K562 (cell line): ENCODE results near the gene CCNC. TPM values are rescaled to one million over a fixed set of nuclear protein-coding genes. Genes with fewer than 3 reads are reported as not detected.

Experiments used
- CHD4 ChIP-seq: fragments of 200-600 bp; sonication (generic); IDR thresholded peaks from 3 replicates; pipeline ENCODE4 v1.6.1; 2012; ENCODE audit warnings: low read depth, mild to moderate bottlenecking, mixed read lengths, low read length, inconsistent platforms; ENCODE audit not compliant: insufficient read depth, insufficient replicate concordance, poor library complexity, severe bottlenecking
- ELF1 ChIP-seq: fragments of 200-800 bp; sonication (Bioruptor generic); IDR thresholded peaks from 2 replicates; pipeline ENCODE4 v1.6.1; 2016; ENCODE audit warnings: missing genetic modification characterization, missing compliant biosample characterization
- FOXA3 ChIP-seq, 2 experiments: fragments of 450-650 bp in 1 of 2; sonication (generic) in 1 of 2; formaldehyde crosslinking; IDR thresholded peaks in 1 of 2; conservative IDR thresholded peaks in 1 of 2; 2 replicates each; pipeline versions ENCODE4 v1.4.0 to v1.8.0; 2020 to 2022; ENCODE audit warnings: mild to moderate bottlenecking in 2 of 2, missing genetic modification reagents in 1 of 2
- GABPA ChIP-seq: fragments of 200-800 bp; sonication (Bioruptor generic); conservative IDR thresholded peaks from 2 replicates; pipeline ENCODE4 v1.6.1; 2016; ENCODE audit warnings: low read depth, missing genetic modification characterization, missing compliant biosample characterization
- GTF2E2 ChIP-seq: fragments of 200-800 bp; sonication (Bioruptor generic); IDR thresholded peaks from 2 replicates; pipeline ENCODE4 v1.6.1; 2016; ENCODE audit warnings: missing genetic modification characterization, missing compliant biosample characterization
- NBN ChIP-seq: fragments of 450-650 bp; IDR thresholded peaks from 2 replicates; pipeline ENCODE4 v1.6.1; 2016; ENCODE audit warnings: low read depth, mild to moderate bottlenecking
- NR2C1 ChIP-seq, 2 experiments: fragments of 450-650 bp; IDR thresholded peaks; 2 replicates each; pipeline ENCODE4 v1.6.1; 2017; ENCODE audit warnings: mild to moderate bottlenecking in 2 of 2, antibody characterized with exemption in 1 of 2, inconsistent platforms in 1 of 2, missing compliant biosample characterization in 1 of 2, missing genetic modification characterization in 1 of 2
- POLR2H ChIP-seq: IDR thresholded peaks from 2 replicates; pipeline ENCODE4 v1.6.1; 2016; ENCODE audit warnings: missing genetic modification characterization, low read depth, mild to moderate bottlenecking, control low read depth, missing compliant biosample characterization, moderate library complexity
- RAD21 ChIP-seq, 2 experiments: fragments of 250-450 bp in 1 of 2; fragments of 450-650 bp in 1 of 2; sonication (Bioruptor Pico) in 1 of 2; formaldehyde crosslinking in 1 of 2; IDR thresholded peaks in 1 of 2; conservative IDR thresholded peaks in 1 of 2; 2 replicates each; pipeline versions ENCODE4 v1.4.0 to v1.8.0; 2020 to 2022; ENCODE audit warnings: mild to moderate bottlenecking in 2 of 2, moderate library complexity in 1 of 2
- STAT5A ChIP-seq: IDR thresholded peaks from 2 replicates; pipeline ENCODE4 v1.6.1; 2012; ENCODE audit warnings: low read length, inconsistent platforms, borderline replicate concordance
- TAL1 ChIP-seq: fragments of 450-650 bp; IDR thresholded peaks from 2 replicates; pipeline ENCODE4 v1.6.1; 2016; ENCODE audit warnings: mild to moderate bottlenecking
- TOE1 ChIP-seq, 2 experiments: fragments of 450-650 bp in 1 of 2; sonication (generic) in 1 of 2; formaldehyde crosslinking in 1 of 2; IDR thresholded peaks; 2 replicates each; pipeline versions ENCODE4 v1.7.1 to v1.8.0; 2016 to 2022; ENCODE audit warnings: borderline replicate concordance in 2 of 2, mild to moderate bottlenecking in 2 of 2, antibody characterized with exemption in 1 of 2, inconsistent platforms in 1 of 2, low read depth in 1 of 2, missing genetic modification reagents in 1 of 2, moderate library complexity in 1 of 2
- TRIM24 ChIP-seq, 2 experiments: fragments of 450-650 bp; IDR thresholded peaks; 2 replicates each; pipeline ENCODE4 v1.6.1; 2016
- ZNF347 ChIP-seq: fragments of 450-650 bp; formaldehyde crosslinking; IDR thresholded peaks from 2 replicates; pipeline ENCODE4 v1.4.0; 2020; ENCODE audit warnings: low read depth, mild to moderate bottlenecking, moderate library complexity
- ZNF57 ChIP-seq: fragments of 450-650 bp; formaldehyde crosslinking; IDR thresholded peaks from 2 replicates; pipeline ENCODE4 v1.4.0; 2020; ENCODE audit warnings: mild to moderate bottlenecking, moderate library complexity
- ZNF766 ChIP-seq: fragments of 200-800 bp; sonication (Bioruptor generic); conservative IDR thresholded peaks from 2 replicates; pipeline ENCODE4 v1.6.1; 2016; ENCODE audit warnings: missing genetic modification characterization, missing compliant biosample characterization
- polyA plus RNA-seq, 8 experiments: library from polyadenylated mRNA; depleted of rRNA in 4 of 8; stranded (reverse) in 5 of 8; unstranded in 3 of 8; fragments of >200 nt; fragmentation: Nextera tagmentation in 2 of 8; fragmentation: Illumina TruSeq in 1 of 8; extraction: Ambion mirVana in 2 of 8; extraction: Trizol in 1 of 8; gene quantifications; 2 replicates each; pipeline versions ENCODE4 v1.2.1 to v1.2.3, GENCODE V29; 2011 to 2014; ENCODE audit warnings: inconsistent platforms in 1 of 8, missing spikeins in 1 of 8
- total RNA-seq, 7 experiments: library from RNA; depleted of rRNA in 6 of 7; stranded (reverse); fragments of >200 nt in 6 of 7; fragmentation: Illumina TruSeq in 2 of 7; extraction: Trizol in 2 of 7; gene quantifications; 2 replicates each; pipeline versions ENCODE4 v1.2.1 to v1.2.3, GENCODE V29; 2011 to 2021; ENCODE audit warnings: low replicate concordance in 1 of 7
- TF ChIP-seq, protein P1 (sequence below): fragments of 450-650 bp; IDR thresholded peaks from 2 replicates; pipeline ENCODE4 v1.6.1; 2018; ENCODE audit warnings: mild to moderate bottlenecking, low read depth; ENCODE audit not compliant: partially characterized antibody
- TF ChIP-seq, protein P2 (sequence below): IDR thresholded peaks from 3 replicates; pipeline ENCODE4 v1.6.1; 2011; ENCODE audit warnings: borderline replicate concordance, mild to moderate bottlenecking; ENCODE audit not compliant: insufficient read length, insufficient read depth
- TF ChIP-seq, protein P3 (sequence below): sonication (generic); formaldehyde crosslinking; IDR thresholded peaks from 2 replicates; pipeline ENCODE4 v1.8.1; 2022; ENCODE audit warnings: missing genetic modification reagents
- TF ChIP-seq, protein P4 (sequence below): fragments of 450-650 bp; conservative IDR thresholded peaks from 2 replicates; pipeline ENCODE4 v1.6.1; 2016; ENCODE audit warnings: missing genetic modification characterization, low read depth, mild to moderate bottlenecking, control low read depth, missing compliant biosample characterization

Gene CCNC
- total and polyA plus RNA-seq, 9 of the 15 experiments (the other 6 are each of a cell fraction or from before 2014, with no cell fraction given): 68.7 to 177 (median 99.6) TPM

DNA sequence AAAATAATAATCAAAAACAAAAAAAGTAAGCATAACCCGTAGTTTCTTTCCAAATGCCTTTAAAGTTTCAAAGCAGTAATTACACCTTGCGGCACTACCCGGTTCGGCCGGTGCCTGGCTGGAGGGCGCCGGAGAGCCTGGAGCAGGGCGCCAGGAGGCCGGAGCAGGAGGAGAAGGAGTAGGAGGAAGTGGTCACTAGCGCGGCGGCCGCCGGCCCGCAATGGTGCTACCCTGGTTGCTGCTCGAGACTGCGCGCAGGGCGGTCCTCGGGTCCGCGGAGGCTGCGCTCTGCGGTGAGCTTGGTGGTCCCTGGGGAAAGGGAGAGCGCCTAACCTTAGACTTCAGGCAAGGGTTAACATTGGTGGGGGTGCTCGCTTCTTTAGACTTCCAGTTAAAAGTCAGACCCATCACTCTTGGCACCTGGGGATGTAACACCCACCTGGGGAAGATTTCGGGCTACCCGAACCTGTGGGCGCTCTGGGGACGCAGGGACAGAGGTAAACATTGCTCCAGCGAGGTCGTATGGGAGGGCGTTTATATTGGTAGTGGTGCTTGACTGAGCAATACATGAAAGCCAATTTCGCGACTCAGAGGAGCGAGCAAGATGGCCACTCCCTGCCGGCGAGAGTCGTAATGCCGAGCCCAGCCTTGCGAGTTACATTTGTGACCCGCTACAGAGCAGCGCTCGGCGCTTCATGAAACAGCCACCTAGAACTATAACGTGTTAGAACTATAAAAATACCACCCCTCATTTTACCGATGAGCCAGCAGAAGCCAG, 47.4 kb downstream of the CCNC start (continued):
- TF ChIP-seq TOE1 (IDR thresholded peaks at IDR 0.05; ENCODE audit: borderline replicate concordance) (no peak), TOE1 (CRISPR knock-in tag; IDR thresholded peaks at IDR 0.05; ENCODE audit: borderline replicate concordance, low read depth) (no peak), ELF1 (tag) (peak; percentile 59), RAD21 (CRISPR knock-in tag; conservative IDR thresholded peaks at IDR 0.05 in 1 of 2, IDR thresholded peaks at IDR 0.05 in 1 of 2) (peak; percentile 40 to 58), FOXA3 (CRISPR knock-in tag; conservative IDR thresholded peaks at IDR 0.05 in 1 of 2, IDR thresholded peaks at IDR 0.05 in 1 of 2) (peak in 1 of 2 experiments; percentile 54; a peak in 1 of 4 replicates), NR2C1 (IDR thresholded peaks at IDR 0.05) (no peak), NR2C1 (tag; IDR thresholded peaks at IDR 0.05) (no peak), NBN (0 out of 2 replicates have a peak, but pooled peaks have one; percentile 22), TAL1 (no peak), ZNF57 (CRISPR knock-in tag) (no peak), CHD4 (no peak), ZNF766 (CRISPR knock-in tag) (no peak), TRIM24 (IDR thresholded peaks at IDR 0.05) (no peak), ZNF347 (CRISPR knock-in tag) (no peak), GTF2E2 (tag) (peak; percentile 79; the same call in 1 of the 2 replicates), GABPA (tag) (peak; percentile 85), STAT5A (peak; percentile 14; the same call in 1 of the 2 replicates), POLR2H (tag) (peak; percentile 89)
- TF ChIP-seq, protein P1, sequence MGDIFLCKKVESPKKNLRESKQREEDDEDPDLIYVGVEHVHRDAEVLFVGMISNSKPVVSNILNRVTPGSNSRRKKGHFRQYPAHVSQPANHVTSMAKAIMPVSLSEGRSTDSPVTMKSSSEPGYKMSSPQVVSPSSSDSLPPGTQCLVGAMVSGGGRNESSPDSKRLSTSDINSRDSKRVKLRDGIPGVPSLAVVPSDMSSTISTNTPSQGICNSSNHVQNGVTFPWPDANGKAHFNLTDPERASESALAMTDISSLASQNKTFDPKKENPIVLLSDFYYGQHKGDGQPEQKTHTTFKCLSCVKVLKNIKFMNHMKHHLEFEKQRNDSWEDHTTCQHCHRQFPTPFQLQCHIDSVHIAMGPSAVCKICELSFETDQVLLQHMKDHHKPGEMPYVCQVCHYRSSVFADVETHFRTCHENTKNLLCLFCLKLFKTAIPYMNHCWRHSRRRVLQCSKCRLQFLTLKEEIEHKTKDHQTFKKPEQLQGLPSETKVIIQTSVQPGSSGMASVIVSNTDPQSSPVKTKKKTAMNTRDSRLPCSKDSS: no peak
- TF ChIP-seq, protein P2, sequence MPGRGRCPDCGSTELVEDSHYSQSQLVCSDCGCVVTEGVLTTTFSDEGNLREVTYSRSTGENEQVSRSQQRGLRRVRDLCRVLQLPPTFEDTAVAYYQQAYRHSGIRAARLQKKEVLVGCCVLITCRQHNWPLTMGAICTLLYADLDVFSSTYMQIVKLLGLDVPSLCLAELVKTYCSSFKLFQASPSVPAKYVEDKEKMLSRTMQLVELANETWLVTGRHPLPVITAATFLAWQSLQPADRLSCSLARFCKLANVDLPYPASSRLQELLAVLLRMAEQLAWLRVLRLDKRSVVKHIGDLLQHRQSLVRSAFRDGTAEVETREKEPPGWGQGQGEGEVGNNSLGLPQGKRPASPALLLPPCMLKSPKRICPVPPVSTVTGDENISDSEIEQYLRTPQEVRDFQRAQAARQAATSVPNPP: no peak
- TF ChIP-seq, protein P3, sequence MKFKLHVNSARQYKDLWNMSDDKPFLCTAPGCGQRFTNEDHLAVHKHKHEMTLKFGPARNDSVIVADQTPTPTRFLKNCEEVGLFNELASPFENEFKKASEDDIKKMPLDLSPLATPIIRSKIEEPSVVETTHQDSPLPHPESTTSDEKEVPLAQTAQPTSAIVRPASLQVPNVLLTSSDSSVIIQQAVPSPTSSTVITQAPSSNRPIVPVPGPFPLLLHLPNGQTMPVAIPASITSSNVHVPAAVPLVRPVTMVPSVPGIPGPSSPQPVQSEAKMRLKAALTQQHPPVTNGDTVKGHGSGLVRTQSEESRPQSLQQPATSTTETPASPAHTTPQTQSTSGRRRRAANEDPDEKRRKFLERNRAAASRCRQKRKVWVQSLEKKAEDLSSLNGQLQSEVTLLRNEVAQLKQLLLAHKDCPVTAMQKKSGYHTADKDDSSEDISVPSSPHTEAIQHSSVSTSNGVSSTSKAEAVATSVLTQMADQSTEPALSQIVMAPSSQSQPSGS (CRISPR knock-in tag): no peak
- TF ChIP-seq, protein P4, sequence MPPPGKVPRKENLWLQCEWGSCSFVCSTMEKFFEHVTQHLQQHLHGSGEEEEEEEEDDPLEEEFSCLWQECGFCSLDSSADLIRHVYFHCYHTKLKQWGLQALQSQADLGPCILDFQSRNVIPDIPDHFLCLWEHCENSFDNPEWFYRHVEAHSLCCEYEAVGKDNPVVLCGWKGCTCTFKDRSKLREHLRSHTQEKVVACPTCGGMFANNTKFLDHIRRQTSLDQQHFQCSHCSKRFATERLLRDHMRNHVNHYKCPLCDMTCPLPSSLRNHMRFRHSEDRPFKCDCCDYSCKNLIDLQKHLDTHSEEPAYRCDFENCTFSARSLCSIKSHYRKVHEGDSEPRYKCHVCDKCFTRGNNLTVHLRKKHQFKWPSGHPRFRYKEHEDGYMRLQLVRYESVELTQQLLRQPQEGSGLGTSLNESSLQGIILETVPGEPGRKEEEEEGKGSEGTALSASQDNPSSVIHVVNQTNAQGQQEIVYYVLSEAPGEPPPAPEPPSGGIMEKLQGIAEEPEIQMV: no peak
